ENCODE data around the gene RBMS3.

The RBMS3 gene

DNA sequence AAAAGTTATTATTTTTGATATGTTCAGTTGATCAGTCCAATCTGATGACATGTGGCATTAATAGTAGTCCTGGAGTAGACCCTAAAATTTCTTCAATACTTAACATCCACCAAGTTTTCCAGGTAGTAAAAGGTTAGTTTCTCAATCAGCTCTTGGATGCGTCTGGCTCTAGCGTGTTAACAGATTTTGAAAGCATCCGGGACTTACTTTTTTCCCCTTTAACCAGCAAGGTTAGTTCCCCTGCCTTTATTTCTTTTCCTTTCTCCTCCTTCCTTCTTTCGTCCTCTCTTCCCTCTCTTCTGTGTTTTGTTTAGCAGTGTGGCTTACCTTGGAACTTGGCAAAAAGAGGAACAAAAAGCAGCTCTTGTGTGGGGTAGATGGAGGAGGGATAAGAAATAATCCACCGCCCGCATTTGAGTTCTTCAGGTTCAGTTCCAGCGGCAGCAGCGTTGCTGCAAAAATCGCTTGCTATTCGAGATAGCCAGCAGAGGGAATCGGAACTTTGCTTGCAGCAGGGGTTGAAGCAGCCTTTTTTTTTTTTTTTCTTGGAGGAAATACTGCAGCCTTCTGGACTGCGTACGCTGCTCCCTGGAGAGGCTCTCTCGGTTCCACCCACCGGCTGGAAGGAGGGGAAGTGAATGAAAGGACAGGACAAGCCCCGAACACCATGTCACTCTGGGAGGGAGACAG is at the start of gene RBMS3:
TSS of gene RBMS3 (plus strand) at position 668 of the 690 bp plus-strand sequence.
- DNase-seq = peak; percentile 98

DNA sequence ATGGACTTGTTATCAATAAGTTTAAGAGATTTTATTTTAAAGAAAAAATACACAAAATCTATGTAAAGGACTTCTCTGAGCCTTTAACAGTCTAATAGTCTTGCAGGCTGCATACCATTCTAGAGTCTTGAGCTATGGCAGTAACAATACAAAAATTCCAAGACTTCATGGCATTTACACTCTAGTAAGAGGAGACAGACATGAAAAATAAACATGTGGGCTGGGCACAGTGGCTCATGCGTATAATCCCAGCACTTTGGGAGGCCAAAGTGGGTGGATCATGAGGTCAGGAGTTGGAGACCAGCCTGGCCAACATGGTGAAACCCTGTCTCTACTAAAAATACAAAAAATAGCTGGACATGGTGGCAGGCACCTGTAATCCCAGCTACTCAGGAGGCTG is 47.7 kb upstream of the RBMS3 start:
- DNase-seq = peak; percentile 47

DNA sequence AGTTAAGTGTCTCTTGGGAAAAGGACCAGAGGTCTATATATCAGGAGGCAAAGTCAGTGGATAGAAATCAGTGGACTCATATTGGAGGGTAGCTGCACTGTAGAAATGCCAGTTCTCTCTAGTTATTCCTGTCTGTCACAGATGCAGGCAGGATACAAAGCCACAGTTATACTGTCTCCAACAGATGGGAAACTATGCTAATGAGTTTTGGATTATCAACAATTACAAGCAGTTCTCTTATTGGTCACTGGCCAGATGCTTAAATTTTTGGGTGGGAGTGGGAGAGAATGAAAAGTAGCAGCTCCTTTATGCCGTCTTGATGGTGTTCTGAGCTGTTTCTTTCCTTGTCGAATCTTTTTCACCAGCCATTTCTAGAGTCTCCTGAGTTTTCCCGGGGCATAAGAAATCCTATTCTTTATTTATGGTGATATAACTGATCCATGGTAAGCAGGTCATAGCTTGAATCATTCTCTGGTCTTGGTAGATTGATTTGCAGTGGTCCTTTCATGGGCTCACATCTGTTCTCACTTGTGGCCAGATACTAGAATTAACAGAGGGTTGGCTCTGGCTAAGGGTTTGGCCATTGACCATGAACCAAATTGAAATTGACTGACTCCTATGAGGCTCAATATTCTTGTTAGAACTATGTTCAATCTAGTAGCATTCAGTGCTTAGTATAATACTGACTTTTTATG is 44.6 kb upstream of the RBMS3 start:
- DNase-seq = no peak

DNA sequence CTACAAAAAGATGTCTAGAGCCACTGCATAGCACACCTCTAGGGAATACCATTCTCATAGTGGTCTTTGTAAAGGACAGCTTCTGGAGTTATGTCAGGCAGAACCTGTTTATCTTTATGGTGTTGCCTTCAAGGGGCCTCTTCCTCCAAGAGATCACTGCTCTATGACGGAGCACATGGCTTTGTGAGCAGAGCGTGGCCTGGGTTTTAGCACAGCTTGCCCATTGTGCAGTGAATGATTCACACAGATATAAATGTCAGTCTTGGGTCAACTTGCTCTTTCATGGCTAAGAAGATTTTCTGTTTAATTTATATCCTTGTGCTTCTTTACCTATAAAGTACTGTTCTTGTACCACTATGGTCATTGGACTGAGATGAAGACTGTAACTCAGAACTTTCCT is 41.5 kb upstream of the RBMS3 start:
- DNase-seq = no peak

- DNase-seq = peak; percentile 33
These were observed 40.6 kb upstream of the RBMS3 start for GRCh38 chr3:29240248-29240647.

DNA sequence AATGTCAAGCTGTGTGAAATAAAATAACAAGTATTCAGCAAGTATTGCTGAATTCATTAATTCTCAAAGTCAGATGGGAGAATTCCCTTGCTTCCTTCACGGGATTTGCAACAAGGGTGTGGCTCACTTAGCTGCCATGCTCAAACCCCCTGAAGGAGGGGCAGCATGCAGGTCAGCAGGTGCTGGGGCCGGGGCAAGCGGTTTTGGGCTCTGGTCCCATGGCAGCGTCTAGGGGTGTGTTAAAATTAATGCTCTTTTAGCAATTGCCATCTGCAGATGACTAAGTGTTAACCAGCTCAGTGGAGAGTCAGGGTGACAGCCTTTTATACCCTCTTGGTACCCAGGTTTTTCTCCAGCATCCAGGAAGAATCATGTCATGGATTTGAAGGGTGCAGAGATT is 40.0 kb upstream of the RBMS3 start:
- no peak for DNase-seq

DNA sequence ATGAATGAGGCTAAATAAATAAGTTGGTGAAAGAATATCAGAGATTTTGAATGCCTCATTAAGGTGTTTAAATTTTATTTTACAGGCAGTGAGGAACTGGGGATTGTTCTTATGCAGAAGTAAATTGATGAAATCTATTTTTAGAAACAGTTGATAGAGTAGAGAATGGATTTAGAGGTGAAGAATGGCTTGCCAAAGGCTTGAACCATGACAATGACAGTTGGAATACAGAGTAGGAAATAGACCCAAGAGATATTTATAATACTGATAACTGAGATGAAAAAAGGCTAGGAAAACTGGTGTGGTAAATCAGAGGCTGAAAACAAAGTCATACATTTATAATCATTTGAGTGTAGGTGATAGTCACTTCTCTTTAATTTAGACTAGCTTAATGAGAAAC is 39.0 kb upstream of the RBMS3 start:
- no peak for DNase-seq

DNA sequence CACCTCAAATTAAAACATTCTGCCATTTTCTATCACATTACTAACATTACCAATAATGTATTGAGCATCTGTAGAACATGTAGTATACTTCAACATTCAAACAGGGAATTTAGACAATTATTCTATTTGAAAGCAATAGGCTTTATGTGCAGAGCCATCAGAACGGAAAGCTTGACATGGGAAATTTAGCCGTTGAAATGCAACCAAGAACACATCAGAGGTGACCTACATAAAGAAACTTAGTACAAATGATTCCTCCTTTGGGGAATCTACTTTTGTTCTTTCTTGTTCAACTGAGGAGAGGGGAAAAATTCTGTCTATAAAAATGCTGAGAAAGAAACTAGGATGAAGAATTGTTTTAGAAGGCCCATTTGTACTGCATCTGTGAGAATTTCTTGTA is 38.6 kb upstream of the RBMS3 start:
- DNase-seq = no peak

GRCh38 chr3:29245441-29245840 is 35.4 kb upstream of the RBMS3 start:
- DNase-seq = no peak

GRCh38 chr3:29247088-29247745 is 33.7 kb upstream of the RBMS3 start:
- DNase-seq = no peak

DNA sequence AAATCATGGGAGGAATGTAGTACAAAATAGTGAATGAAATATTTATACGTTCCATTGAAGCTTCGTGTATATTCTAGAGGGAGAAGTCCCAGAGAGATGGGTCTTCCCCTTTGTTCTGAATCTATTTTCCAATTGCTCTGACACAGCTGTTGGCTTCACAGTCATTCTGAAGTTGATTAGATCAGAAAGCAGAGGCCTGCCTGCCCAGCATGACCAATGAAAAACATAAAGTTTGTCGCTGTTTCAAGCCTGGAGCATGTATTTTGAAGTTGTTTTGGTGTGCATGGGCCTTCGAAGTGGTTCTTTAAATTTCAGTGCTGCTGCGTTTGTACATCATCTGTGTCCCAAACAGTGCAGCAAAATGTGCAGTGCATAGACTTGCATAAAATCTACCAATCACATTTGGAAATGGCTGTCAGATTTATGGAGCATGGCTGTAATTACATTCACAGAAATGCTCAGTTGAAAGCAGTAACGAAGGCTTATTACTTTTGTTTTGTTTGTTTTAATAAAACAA is 31.0 kb upstream of the RBMS3 start:
- DNase-seq = no peak

- DNase-seq = no peak
These were observed 24.8 kb upstream of the RBMS3 start for GRCh38 chr3:29255854-29256696.

DNA sequence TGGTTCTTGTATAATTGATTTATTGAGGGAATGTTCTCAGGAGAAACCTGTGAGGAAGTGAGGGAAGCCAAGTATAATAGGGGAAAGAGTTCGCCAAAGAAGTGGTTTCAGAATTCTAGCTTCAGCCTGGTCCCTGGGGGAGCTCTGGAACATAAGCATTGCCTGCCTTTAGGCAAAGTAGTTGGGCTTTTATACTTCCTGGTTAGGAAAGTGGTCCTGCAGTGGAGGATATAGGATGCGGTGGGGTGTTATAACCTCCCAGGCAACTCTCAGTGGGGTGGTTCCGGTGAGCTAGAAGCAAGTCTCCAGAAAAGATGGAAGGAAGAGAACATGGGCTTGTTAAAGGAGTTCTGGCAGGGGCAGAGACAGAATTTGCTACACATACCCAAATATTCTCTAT is 22.7 kb upstream of the RBMS3 start:
- DNase-seq = no peak

- DNase-seq = no peak
These were observed 19.8 kb upstream of the RBMS3 start for GRCh38 chr3:29261119-29261518.

GRCh38 chr3:29263476-29263875 is 17.4 kb upstream of the RBMS3 start:
- no peak for DNase-seq

DNA sequence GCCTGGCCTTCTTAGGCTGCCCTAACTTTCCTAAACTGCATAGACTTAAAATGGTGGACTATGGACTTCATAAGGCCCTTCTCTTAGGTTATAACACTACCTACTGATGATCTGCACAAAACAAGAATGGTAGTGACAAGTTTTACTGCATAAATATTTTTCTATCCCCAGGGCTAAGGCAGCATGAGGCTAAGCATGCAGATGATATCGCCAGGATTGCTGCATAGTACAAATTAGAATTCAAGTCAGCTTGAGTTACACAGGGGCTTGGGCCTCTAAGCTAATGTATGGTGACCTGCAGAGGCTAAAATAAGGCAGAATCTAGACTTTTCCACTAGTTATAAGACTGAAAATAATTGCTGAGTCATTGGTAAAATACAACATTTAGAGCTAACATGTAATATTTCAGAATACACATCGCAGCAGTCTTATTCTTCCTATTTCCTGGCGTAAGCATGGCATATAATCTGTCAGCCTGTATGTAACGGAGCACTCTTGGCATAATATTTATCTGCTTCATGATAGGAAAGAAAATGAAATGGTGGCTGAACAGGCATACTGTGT is 15.3 kb upstream of the RBMS3 start:
- DNase-seq = no peak

DNA sequence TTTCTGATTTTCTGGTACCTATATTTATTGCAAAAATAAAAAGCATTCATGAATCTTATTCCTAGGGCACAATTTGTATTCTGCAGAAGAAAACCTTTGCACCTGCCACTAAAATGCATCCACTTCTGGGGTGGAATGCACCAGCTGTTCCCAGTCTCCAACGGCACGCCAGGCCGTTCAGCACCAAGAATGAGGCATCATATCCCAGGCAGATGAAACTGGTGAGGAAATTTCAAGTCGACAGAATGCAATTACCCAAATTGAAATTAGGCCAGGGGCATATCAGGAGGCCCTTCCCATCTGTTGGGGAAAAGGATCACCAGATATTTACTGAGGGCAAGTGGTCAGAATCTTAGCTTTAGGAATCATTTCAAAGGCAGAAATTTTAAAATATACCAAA is 13.6 kb upstream of the RBMS3 start:
- no peak for DNase-seq

GRCh38 chr3:29268651-29269050 is 12.2 kb upstream of the RBMS3 start:
- no peak for DNase-seq

DNA sequence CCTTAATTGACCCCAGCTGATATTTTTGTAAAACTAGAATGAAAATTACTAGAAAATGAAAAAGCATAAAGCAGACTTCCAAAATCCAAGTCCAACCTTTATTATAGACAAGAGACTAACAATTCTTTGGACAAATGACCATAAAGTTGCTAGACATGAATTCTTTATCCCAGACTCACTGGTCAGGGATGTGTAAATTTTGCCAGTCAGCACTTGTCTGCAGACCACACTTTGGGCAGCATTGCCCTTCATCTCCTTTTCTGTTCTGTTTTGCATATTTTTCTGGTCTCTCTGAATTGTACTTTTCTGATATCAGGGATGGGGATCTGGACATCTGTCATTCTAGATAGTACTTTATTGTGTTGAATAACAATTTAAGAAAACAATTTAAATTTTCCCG is 10.1 kb upstream of the RBMS3 start:
- DNase-seq = no peak

DNA sequence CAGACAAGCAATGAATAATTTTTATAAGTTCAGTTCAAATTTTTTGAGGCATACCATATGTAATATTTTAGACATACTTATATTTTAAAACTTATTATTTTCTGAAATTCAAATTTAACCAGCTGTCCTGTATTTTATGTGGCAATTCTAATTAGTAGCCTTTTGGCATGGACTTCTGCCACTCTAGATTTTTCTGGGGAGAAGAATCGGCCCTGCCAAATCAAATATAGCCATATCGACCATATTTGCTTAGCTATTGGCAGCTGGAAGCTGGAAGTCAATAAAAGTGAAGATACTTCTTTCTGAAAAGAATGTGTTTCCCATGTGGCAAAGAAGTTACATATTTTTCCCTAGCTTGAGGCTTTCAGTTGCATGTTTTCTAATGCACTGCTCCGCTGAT is 9.4 kb upstream of the RBMS3 start:
- no peak for DNase-seq

DNA sequence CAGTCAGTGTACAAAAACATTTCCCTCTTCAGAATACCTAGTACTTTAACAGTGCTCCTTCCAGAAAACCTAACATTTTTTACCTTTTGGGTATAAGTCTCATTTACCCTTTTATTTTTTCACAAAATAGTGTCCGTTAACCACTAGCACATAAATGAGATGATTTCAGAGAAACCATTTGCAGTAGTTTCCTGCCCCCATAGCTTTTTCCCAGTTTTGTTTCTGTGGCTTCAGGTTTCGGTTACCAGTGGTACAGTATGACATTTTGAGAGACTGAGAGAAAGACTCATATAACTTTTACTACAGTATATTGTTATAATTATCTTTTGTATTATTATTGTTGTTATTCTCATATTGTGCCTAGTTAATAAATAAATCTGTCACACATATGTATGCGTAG is 6.2 kb upstream of the RBMS3 start:
- DNase-seq = no peak

DNA sequence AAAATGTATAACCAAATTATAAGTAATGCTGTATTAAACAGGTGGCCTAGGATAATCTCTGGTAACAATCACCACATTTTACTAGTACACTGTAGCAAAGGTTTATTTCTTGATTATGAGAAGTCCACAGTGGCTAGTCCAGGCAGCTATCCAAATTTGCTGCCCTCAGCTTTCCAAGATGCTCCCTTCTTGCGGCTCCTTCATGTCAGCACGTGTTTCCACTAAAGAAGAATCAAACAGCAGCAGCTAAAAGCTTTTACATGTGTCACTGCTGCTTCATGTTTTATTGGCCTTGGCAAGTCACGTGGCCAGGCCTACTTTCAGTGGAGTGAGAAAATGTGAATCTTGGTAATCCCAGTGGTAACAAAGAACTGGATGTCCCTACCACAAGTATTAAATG is 5.6 kb upstream of the RBMS3 start:
- DNase-seq = no peak

DNA sequence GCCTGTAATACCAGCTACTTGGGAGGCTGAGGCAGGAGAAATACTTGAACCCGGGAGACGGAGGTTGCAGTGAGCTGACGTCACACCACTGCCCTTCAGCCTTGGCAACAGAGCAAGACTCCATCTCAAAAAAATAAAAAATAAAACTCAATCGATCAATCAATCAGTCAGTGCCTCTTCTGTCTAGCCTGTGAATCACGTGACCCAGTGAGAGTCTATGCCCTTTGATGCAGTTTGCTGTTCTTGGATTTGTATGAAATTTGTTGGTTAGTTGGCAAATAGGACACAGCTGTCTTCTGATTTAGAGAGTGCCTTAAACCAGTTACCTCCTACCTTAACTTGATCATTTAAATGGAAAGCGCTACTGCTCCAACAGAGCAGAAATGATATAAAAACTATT is 3.6 kb upstream of the RBMS3 start:
- DNase-seq = no peak
